ENCODE data around the gene SLC25A26.
A peak's percentile ranks its signal among the peaks of the same experiment; 100 is the strongest.

The SLC25A26 gene

DNA sequence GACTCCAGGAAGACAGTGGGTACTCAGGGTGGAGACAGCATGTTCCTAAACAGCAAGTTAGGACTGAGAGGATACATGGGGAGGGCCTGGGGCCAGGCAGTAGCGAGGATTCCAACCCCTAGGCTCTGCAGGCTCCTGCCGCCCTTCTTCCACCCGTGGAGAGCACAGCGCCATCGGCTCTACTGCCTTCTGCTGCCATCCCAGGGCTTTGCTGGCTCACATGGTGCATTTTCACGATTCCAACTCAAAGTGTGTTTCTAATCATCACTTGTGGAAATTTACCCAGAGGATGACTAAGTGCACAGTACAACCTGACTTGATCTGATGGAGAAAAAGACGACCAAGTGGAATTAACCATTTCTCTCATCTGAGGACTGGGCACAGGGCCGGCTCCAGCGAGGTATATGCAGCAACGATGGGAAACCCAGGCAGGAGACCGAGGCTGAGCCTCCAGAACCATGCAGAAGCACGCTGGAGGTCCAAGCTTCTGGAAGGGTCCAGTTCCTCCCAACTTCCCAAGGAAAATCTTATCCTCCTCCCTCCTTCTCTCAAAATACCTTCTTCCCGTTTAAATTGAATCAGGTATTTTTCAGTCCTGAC lies 175.5 kb downstream of the SLC25A26 start:
- DNase-seq (ENCODE audit: low read depth in 2 of 2), result no peak

DNA sequence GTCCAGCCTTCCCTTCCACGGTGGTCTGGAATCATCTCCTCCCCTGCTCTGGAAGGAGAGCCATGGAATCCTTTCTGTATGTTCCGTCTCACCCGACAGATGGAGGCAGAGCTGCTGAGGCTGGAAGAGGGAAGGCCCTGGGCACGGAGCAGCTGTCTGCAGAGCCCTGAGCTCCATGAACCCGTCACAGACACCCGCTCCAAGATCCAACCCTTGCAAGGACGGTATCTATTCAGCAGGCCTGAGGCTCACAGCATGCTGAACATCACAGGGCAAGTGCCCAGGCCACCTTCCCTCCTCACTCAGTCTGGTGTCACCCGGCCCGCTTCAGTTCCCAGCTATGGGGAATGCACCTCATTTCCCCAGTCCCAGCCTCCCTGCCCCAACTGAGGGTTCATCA lies 176.1 kb downstream of the SLC25A26 start:
- DNase-seq (ENCODE audit: low read depth in 2 of 2), result no peak

DNA sequence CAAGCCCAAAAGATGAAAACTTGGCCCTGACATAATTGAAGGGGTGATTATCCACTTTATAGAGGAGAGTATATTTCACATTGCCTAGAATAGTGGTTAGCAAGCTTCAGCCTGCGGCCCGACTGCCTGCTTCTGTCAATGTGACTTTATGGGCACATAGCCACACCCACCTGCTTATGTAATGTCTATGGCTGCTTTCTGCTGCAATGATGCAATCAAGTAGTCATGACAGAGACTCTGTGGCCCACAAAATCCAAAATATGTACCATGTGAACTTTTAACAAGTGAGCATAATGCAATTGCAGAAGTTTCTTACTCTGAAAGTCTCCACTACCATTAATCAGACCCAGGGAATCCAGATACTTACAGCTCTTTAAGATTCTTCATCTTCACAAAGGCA lies 176.9 kb downstream of the SLC25A26 start:
- no peak for DNase-seq (ENCODE audit: low read depth in 2 of 2)

DNA sequence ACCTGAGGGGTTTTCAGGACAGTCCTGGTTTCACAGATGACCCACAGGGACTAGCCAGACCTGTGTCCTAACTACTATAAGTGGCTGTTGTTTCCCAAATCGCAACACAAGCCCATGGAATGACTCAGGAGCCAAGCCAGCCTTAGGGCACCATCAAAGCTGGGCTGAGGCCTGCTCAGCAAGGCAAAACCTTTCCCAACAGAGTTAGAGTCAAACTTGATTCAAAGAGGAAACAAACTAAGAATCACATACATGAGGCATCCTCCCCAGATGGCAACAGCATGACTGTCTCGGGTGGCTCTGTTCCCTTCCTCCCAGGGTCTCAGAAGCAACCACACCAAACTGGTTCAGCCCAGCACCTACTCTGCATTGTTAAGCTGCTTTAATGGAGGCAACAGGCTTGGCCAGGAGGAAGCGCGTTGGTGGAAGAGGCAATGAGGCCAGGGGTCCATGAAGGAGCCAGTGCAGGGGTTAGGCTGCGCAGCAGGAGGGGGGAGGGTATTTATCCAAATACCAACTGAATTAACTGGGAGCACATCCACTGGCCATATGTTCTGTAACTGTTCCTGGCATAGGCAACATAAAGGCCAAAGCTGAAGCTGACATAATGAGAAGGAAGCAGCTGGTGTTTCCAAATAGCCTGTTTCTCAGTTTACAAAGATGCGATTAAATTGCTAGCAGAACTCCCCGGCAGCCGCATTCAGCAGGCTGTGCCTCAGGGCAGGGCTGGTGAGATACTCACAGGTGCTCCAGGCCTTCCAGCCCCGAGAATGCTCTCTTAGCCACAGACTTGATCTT lies 177.6 kb downstream of the SLC25A26 start:
- DNase-seq (ENCODE audit: low read depth in 2 of 2), result no peak

DNA sequence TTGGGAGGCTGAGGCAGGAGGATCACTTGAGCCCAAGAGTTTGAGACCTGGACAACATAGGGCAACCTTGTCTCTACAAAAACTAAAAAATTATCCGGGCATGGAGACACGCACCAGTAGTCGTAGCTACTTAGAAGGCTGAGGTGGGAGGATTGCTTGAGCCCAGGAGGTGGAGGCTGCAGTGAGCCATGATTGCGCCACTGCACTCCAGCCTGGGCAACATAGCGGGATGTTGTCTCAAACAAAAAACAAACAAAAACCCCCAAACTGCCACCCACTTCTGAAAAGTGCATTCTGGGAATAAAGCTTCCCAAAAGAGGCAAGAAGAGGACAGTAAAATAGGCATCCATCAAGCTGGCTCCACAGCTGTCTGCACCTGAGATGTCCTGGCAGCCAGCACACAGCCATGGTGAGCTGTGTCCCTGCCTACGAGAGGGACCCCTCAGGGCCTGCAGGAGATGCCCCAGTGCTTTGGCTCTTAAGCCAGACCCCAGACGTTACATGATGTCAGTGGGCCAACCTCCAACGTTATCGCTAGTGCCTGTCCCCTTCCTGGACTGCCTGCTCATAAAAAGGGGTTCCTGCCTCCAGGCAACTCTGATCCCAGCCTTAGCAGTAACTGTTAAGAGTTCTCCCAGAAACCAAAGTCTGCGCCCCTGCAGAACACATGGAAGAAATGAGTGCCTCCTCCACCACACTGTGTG lies 178.9 kb downstream of the SLC25A26 start:
- DNase-seq (ENCODE audit: low read depth in 2 of 2), result no peak

DNA sequence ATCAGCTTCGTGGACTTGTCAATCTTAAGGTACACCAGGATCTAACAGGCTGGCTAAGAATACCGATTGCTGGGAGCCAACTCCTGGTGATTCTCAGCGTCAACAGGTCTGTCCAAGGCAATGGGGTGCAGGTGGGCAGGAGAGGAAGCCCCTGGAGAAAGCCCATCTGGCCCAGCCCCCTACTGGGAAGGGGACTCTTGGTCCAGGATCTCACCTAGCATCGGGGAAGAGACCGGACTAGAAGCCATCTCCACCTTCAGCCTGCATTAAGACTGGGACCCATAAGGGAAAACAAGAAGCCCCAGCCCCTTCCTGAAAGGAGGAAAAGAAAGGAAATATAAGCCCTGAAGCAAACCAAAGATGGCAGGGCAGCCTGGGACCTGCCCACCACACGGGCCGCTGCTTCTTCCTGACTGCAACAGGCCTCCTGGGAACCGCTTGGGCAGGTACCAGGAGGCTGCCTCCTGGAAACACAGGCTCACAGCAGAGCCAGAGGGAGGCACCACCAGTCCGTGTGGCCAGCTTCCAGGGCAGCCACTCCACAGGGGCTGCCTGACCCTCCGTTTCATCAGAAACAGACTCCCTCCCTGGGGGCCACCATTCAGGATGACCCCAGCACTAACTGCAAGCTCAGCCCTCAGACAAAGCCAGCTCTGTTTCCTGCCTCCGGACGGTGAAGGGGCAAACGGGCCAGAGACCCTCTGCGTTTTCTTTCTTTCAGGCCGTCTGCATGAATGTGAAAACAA lies 179.8 kb downstream of the SLC25A26 start:
- DNase-seq (ENCODE audit: low read depth in 2 of 2), result no peak

DNA sequence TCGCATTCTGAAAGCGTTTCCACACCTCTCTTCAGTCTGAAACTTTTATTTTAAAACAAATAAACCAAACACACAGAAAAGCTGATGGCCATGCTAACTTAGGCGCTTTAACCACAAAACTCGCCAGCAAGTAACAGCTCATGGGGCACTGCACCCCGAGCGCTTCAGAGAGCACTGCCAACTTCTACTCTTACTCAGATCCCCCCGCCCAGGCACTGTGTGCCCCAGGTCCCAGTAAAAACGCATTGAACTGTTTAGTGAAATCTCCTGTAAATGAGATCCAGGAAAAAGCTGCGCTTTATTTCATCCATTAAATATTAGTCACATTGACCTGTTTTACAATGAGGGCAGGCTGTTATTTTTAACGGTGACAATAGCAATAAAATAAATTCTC lies 180.4 kb downstream of the SLC25A26 start:
- no peak for DNase-seq (ENCODE audit: low read depth in 2 of 2)

DNA sequence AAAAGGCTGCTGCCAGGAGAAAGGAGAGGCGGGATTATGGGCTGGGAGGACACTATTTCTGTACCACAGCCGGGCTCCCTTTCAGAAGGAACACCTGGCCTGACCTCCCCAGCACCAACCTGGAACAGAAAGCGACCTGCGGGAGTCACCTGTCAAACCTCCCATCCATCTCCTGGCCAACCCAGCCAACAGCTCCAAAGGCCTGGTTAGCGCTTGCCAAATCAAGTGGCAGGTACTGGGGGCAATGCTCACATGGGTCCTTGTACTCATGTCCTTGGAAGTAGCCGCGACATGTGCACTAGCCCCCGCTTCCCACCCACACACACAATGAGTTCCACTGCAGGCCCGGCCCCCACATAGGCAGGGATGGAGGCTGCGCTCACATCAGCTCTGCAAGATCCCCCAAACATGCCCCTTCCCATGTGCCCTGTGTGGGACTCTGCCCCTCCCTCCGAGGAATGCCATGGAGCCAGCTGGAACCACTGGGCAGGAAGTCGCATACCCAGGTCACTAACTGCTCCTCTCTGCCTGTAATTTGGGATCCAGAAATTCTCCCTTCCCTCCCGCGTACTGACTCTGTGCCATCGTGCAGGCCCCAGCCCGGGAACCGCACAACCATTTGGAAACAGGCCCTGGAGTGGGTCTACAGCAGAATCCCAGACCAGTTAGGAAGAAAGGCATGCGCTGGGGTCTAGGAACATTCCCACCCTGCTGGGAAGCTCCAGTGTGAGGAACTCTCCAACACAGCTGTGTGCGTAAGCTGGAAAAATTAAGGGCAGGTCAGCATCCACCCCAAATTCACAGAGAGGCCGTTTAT lies 181.1 kb downstream of the SLC25A26 start:
- DNase-seq (ENCODE audit: low read depth in 2 of 2), result no peak

GRCh38 chr3:66402596-66403290 lies 181.9 kb downstream of the SLC25A26 start:
- DNase-seq (ENCODE audit: low read depth in 2 of 2), result no peak

- DNase-seq (ENCODE audit: low read depth in 2 of 2), result no peak
Observed at GRCh38 chr3:66403323-66403990, 182.7 kb downstream of the SLC25A26 start.

- no peak for DNase-seq (ENCODE audit: low read depth in 2 of 2)
Observed at GRCh38 chr3:66404197-66404596, 183.4 kb downstream of the SLC25A26 start.

- DNase-seq (ENCODE audit: low read depth in 2 of 2), result no peak
Observed at GRCh38 chr3:66404903-66405700, 184.3 kb downstream of the SLC25A26 start.

GRCh38 chr3:66405701-66406091 lies 184.9 kb downstream of the SLC25A26 start:
- no peak for DNase-seq (ENCODE audit: low read depth in 2 of 2)

DNA sequence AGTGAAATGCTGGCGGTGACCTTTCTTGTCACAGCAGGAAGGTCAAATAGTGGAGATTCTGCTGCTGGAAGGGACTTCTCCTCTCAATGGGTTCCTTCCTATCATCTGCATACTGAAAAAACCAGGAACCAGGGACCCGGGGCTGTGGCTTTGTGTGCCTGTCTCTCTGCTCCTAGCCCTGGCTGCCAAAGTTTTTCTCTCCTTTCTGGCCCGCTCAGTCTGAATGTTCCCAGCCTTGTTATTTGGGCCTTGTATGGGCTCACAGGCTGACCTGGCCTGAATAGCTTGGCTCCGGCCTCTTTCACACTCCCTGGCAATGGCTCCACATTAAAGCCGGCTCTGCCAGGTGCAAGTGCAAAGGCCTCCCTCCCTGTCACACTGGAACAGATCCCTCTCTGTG lies 185.4 kb downstream of the SLC25A26 start:
- DNase-seq (ENCODE audit: low read depth in 2 of 2), result no peak

GRCh38 chr3:66406831-66407610 lies 186.2 kb downstream of the SLC25A26 start:
- no peak for DNase-seq (ENCODE audit: low read depth in 2 of 2)

- peak; percentile 70 to 72 for DNase-seq (ENCODE audit: low read depth in 2 of 2)
Observed at GRCh38 chr3:66407611-66408218, 186.9 kb downstream of the SLC25A26 start.

- DNase-seq (ENCODE audit: low read depth in 2 of 2), result no peak
Observed at GRCh38 chr3:66409771-66410754, 189.3 kb downstream of the SLC25A26 start.

All from stimulated activated CD4-positive, alpha-beta T cell treated with anti-CD3 and anti-CD28 coated beads, Interleukin-1b, Interleukin-23, amount 100 ng/mL, for 4 hours (primary cell).